Measurements from ENCODE around the gene IRF1.

DNA sequence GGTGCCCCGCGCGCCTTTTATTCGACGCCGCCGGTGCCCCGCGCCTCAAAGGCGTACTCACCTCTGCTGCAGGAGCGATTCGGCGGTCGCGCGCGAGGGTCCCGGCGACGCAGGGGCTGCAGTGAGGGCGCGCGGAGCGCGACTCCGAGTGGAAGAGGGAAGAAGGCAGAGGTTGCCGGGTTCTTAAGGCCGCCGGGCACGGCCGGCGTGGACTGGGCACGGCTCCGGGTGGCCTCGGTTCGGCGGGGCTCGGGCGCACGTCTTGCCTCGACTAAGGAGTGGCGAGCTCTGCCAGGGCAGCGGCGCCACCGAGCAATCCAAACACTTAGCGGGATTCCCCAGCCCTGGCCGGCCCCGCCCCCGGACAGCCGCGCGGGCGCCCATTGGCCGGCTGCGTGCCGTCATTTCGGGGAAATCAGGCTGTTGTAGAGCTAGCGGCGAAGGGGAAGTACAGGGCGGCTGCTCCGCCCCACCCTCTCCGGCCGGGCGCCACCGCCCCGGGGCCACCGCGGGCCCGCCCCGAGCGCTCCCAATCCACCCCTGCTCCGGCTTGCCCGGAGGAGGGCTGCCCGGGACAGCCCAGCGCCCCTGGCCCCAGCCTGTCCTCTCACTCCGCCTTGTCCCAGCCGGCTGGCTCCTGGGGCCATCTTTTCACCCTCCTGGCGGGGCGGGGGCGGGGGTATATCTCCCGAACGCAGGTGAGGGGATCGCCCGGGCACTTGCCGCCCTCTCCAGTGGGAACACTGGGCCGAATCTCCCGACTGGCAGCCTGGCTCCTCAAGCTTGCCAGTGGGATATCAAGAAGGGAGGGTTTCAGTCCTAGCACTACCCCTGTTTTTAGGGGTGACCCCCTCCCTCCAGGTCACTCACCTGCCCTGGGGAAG, at the start of gene IRF1:
- no peak for TF ChIP-seq EZH2 (IDR thresholded peaks at IDR 0.05; ENCODE audit: borderline replicate concordance, low read depth, low read length, poor library complexity, severe bottlenecking)
- TF ChIP-seq CTCF (conservative IDR thresholded peaks at IDR 0.05; ENCODE audit: low read depth, low read length), result no peak; the same call in 1 of the 2 replicates

Data from A673 (cell line).